Right ventricle myocardium superior (tissue), 1 donor: ENCODE results near the gene INSC. TPM values are rescaled to one million over a fixed set of nuclear protein-coding genes. Genes with fewer than 3 reads are reported as not detected.

Experiments
- ATAC-seq: fragments of 200-7000 bp; cut with Tn5 transposase; one replicate; pipeline ENCODE4 v1.9.1; 2020; ENCODE audit warnings: mild to moderate bottlenecking; ENCODE audit not compliant: poor library complexity
- DNase-seq: peaks from one replicate; pipeline ENCODE4 v3.0.0-alpha.2; 2020
- intact Hi-C: fragments of 100-400 bp; cut with DNase I; formaldehyde crosslinking; loops from one replicate; pipeline ENCODE4 v1.11.2; 2022
- total RNA-seq: library from RNA; stranded (reverse); fragmentation: NEBNext Ultra II Directional; extraction: Animal tissue kit (Norgen Biotek cat#: 25700); gene quantifications from one replicate; pipeline ENCODE4 v1.2.1, GENCODE V29; 2021
- donor health status: DM: no; HTN: yes; CAD: no; lungs with severe emphysema.

The INSC gene
- total RNA-seq, 1 donor from 2014 or later, result 1.00 TPM

GRCh38 chr11:15106201-15106965, 8.3 kb upstream of the INSC start:
- DNase-seq, result no peak
- ATAC-seq, result no peak
- intact Hi-C loops, result no loop called here

DNA sequence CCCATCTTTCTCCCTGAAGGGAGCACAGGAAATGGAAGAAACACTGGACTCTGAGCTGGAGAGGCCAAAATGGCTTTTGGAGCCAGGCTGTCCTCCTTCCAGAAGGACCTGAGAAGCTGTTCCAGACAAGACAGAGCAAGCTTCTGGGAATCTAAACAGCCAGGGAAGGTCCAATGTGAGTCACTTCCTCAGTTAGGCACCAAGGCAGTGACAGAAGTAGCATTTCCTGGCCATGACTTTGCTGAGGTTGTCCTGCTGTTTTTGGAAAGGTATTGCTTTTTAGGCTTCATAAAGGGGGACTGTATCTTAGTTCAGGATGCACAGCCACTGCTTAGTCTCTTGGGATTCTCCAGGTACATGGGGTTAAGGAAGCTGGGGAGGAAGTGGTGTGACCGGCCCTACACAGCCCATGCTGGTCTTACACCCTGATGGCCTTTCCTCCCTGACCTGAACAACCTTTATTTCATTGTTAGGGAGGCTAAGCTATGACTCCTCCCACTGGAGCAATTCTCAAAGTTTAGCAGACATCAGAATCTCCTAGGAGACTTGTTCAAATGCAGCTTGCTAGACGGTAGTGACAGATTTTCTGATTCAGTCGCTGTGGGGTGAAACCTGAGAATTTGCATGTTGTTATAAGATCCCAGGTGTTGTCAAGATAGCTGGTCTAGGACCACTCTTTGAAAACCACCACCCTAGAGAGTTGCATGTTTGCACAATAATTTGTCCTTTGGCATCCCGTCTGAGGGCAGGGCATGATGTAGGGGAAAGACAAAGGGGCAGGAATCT, 6.8 kb upstream of the INSC start:
- DNase-seq (no peak), ATAC-seq (no peak)
- intact Hi-C loops, result no loop called here

DNA sequence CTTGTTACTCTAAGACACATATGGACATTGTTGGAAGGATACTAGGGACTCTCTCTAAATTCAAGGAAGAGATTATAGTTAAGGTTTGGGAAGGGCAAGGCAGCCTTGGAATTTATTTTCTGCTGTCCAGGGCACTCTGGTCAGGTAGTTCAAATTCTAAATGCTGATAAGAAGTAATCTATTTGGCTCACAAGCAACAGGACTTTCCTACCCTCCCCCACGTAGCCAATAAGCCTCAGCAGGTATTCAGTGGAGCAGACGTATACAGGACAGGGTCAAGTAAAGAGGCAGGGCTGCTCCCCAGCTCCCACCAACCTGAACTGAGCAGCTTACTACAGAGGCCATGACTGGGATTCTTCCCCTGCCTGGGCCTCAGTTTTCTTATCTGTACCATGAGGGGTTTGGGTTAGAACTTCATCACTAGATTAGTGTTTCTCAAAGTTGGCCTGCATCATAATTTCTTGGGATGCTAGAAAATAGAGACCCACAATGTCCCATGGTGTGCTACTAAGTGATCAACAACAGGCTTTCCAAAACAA, 6.1 kb upstream of the INSC start:
- intact Hi-C loops, result no loop called here
- ATAC-seq, result no peak

GRCh38 chr11:15109602-15110001, 5.1 kb upstream of the INSC start:
- intact Hi-C loops, result no loop called here
- DNase-seq, result no peak
- no peak for ATAC-seq

More for the DNA sequence above, 6.1 kb upstream of the INSC start:
- no peak for DNase-seq

DNA sequence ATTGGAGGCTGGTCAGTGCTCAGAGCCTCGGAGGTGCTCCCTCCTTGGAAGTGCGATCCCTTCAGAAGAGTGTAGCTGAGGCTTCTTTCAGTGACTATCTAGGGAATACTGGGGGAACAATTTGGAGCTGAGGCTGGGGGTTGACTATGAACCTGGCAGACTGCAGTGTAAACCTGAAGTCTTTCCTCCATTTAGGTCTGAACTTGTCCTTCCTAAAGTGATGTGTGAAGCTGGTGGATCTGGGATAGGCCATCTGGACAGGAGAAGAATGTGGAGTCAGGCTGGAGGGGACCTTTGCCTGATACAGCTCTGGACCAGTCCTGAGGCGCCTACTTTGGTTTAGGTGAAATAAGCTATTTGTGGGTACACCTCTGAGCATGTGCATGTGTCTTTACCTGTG, 3.5 kb upstream of the INSC start:
- intact Hi-C loops, result no loop called here
- DNase-seq, result no peak
- no peak for ATAC-seq

DNA sequence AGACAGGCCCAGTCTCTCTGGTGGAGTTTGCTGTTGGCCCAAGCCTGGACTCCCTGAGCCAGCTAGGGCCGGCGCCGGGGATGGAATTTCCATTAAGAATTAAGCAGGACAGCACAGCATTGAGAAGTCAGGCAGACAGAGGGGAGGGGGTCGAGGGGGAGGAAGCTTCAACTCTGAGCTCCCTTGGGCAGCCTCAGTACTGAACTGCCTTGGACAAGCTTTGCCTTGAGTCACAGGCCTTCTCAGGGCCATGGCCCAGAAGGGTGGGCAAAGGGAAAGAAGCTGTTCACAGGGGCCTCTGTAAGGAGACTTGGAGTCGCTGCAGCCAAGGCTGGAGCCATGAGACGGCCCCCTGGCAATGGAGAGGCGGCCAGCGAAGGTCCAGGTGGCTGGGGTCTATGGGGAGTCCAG, 2.6 kb upstream of the INSC start:
- no peak for DNase-seq
- no peak for ATAC-seq
- intact Hi-C loops, result no loop called here

GRCh38 chr11:15113381-15113780, 1.3 kb upstream of the INSC start:
- intact Hi-C loops, result no loop called here
- ATAC-seq (no peak), DNase-seq (no peak)

DNA sequence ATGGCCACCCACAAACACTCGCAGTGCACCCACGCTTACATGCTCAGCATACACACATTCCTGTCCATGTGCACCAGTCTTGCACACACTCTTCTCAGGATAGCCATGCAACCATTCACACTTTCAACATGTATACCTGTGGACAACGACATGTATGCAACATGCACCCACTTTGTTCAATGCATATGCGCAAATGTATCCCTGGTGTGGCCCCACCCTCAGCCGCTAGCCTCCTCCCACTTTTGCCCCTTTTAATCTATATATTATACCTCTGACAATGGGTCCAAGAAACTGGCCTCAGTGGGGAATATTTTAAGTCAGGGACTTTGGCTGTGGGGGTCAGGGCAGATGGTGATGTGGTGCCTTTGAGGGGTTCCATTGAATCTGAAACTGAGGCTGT, 963 bp downstream of the INSC start:
- ATAC-seq, result no peak
- no peak for DNase-seq

DNA sequence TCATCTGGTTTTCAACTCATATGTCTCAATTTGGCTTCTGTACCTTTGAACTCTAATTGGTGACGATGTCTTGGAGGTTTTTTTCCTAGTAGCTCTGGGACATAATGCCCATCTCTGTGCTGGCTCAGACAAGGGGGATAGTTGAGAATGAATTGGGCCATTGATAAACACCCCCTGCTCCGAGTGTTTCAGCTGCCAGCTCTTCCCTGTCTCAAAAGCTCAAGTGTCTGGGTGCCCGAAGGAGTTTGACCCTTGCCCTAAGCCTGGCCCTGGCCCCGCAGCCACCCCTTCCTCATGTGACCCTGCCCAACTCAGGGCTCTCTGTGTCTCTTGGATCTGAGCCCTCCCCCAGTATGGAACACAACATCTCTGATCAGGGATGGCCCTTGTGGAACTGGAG, 3.0 kb downstream of the INSC start:
- intact Hi-C loops, result no loop called here
- ATAC-seq (no peak), DNase-seq (no peak)

More for the DNA sequence above, 963 bp downstream of the INSC start:
- intact Hi-C loops, result no loop called here

DNA sequence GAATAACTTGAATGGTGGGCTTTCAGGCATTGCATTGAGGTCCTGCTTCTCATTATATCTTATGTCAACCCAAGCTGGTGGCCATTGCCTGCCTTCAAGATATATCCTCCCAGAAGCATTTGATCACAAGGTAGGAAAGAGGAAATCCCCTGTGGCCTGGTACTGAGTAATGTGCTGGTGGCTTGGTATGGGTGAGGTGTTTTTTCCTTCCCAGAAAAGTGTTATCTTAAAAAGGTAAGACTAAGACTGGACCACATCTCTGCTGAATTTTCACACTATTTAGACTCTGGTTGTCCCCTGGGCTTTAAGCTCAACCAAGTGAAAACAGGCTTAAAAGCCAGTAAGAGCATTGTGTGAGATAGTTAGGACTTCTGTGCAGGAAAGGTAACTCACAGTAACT, 3.7 kb downstream of the INSC start:
- ATAC-seq, result no peak
- intact Hi-C loops, result no loop called here
- no peak for DNase-seq

DNA sequence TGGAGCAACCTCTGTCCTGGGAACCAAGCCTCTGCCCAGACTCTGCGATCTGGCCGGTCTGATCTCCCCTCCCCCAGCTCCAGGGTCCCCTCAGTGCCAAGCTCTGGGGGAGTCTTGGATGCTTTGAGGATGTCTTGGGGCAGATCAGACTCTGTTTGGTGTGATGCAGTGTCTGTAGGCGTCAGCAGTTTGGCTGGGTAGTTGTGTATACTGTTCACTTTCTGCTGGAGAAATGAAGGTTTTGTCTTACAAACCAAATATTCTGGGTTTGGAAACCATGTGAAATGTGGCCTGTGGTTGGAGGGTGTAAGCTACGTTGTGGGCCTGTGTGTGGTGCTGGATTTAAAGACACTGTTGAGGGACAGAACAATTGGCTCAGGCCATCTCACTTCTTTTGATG, 4.6 kb downstream of the INSC start:
- no peak for DNase-seq
- intact Hi-C loops, result no loop called here
- ATAC-seq, result no peak

GRCh38 chr11:15119826-15120225, 5.1 kb downstream of the INSC start:
- intact Hi-C loops, result no loop called here
- DNase-seq (no peak), ATAC-seq (no peak)

DNA sequence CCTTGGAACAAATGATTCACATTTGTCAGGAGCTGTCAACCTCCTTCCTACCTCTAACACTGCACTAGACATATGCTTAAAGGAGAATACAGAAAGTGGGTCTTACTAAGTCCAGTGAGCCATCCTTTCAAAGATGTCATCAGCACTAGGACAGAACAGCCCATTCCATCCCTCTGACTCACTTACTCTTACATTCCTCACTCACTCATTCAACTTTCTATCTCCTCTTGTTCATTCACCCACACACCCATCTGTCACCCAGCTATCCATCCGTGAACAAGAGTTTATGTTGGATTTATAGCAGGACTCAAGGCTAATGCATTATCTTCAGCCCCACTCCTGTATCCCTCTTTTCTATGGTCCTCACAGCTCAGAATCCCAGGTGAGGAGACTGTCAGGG, 9.1 kb downstream of the INSC start:
- ATAC-seq (no peak), DNase-seq (no peak)
- intact Hi-C loops, result no loop called here

DNA sequence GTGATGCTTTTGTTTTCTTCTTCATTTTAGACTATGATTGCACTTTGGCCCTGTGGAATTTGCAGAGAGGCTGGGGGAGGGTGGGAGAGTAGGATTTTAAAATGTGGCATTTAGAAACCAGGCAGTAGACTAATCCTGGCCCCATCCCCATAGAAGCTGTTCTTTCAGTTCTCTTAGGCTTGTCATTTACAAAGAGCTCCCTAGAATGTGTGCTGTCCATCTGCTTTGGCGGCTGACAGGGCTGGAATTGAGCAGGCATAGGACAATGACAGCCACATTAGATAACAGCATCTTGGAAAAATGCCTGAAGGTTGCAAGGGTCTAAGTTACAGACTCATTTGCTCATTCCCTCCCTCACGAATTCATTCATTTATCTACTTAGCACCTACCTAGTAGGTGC, 9.8 kb downstream of the INSC start:
- no peak for ATAC-seq
- no peak for DNase-seq
- intact Hi-C loops, result no loop called here

DNA sequence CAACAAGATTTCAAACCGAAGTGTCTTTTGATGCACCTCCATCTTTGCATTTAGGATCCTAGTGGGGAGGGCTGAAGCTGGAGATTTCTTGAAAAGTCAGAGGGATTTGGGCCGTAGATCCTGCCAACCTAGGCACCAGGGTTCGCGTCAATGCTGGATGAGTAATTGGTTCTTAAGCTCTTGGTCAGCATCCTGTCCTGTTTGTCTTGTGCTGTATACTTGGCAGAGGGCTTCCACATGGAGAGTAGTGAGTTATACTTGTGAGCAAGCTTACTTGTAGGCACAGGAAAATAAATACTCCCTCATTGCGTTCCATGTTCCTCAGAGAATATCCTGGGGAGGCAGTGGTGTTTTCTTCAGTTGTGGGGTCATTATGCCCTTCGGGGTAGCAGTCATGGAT, 12.6 kb downstream of the INSC start:
- ATAC-seq (no peak), DNase-seq (no peak)
- intact Hi-C loops, result no loop called here

- intact Hi-C loops, result no loop called here
- ATAC-seq (no peak), DNase-seq (no peak)
Measured at GRCh38 chr11:15128621-15129020, 13.9 kb downstream of the INSC start.

DNA sequence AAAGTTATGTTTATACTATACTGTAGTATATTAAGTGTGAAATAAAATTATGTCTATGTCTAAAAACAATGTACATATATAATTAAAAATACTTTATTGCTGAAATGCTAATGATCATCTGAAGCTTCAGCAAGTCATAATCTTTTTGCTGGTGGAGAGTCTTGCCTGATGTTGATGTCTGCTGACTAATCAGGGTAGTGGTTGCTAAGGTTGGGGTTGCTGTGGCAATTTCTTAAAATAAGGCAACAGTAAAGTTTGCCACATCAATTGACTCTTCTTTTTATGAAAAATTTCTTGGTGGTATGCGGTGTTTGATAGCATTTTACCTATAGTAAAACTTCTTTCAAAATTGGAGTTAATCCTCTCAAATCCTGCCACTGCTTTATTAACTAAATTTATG, 21.4 kb downstream of the INSC start:
- DNase-seq (no peak), ATAC-seq (no peak)
- intact Hi-C loops, result no loop called here

- intact Hi-C loops, result no loop called here
- DNase-seq (no peak), ATAC-seq (peak; percentile 83)
Measured at GRCh38 chr11:15139096-15139770, 24.5 kb downstream of the INSC start.

GRCh38 chr11:15139958-15140659, 25.4 kb downstream of the INSC start:
- intact Hi-C loops, result no loop called here
- ATAC-seq, result peak; percentile 10
- no peak for DNase-seq
